Activated CD4-positive, CD25-positive, alpha-beta regulatory T cell treated with anti-CD3 and anti-CD28 coated beads, Interleukin-2, amount 50 U/mL, for 24 hours (primary cell): Measurements from ENCODE around the gene TCERG1.

ENCODE experiments used
- ATAC-seq, 2 donors: fragments of 150-1000 bp; cut with Tn5 transposase; one replicate each; pipeline ENCODE4 v1.10.0; 2021; ENCODE audit warnings: mild to moderate bottlenecking in 1 of 2, moderate library complexity in 1 of 2

TCERG1 gene

GRCh38 chr5:146446861-146447733 is at the start of gene TCERG1:
Gene TCERG1 (plus strand): TSS chr5:146447333. CDS start chr5:146447350, 17 bp downstream.
- ATAC-seq = peak; percentile 91 to 94

GRCh38 chr5:146398826-146399225 is 48.3 kb upstream of the TCERG1 start:
- no peak for ATAC-seq

- ATAC-seq = no peak
Measured at GRCh38 chr5:146399481-146399880, 47.7 kb upstream of the TCERG1 start.

GRCh38 chr5:146400201-146400600 is 46.9 kb upstream of the TCERG1 start:
- no peak for ATAC-seq

- ATAC-seq = no peak
Measured at GRCh38 chr5:146401021-146401420, 46.1 kb upstream of the TCERG1 start.

- ATAC-seq = no peak
Measured at GRCh38 chr5:146402949-146403348, 44.2 kb upstream of the TCERG1 start.

- no peak for ATAC-seq
Measured at GRCh38 chr5:146409054-146409671, 38.0 kb upstream of the TCERG1 start.

- ATAC-seq = no peak
Measured at GRCh38 chr5:146410272-146410671, 36.9 kb upstream of the TCERG1 start.

GRCh38 chr5:146419696-146420095 is 27.4 kb upstream of the TCERG1 start:
- no peak for ATAC-seq

GRCh38 chr5:146425023-146425422 is 22.1 kb upstream of the TCERG1 start:
- ATAC-seq = no peak

GRCh38 chr5:146426305-146426704 is 20.8 kb upstream of the TCERG1 start:
- no peak for ATAC-seq

- peak in 1 of 2 donors; percentile 27 for ATAC-seq
Measured at GRCh38 chr5:146426853-146427618, 20.1 kb upstream of the TCERG1 start.

GRCh38 chr5:146427619-146427997 is 19.5 kb upstream of the TCERG1 start:
- no peak for ATAC-seq

GRCh38 chr5:146428658-146429057 is 18.5 kb upstream of the TCERG1 start:
- no peak for ATAC-seq

GRCh38 chr5:146440353-146440752 is 6.8 kb upstream of the TCERG1 start:
- no peak for ATAC-seq

GRCh38 chr5:146440870-146441495 is 6.2 kb upstream of the TCERG1 start:
- ATAC-seq = no peak

- no peak for ATAC-seq
Measured at GRCh38 chr5:146441896-146442295, 5.2 kb upstream of the TCERG1 start.

GRCh38 chr5:146447734-146448380 is 724 bp downstream of the TCERG1 start:
- ATAC-seq = peak; percentile 11

GRCh38 chr5:146448783-146449519 is 1.8 kb downstream of the TCERG1 start:
- no peak for ATAC-seq

GRCh38 chr5:146450002-146450401 is 2.9 kb downstream of the TCERG1 start:
- ATAC-seq = no peak

- ATAC-seq = no peak
Measured at GRCh38 chr5:146451411-146451810, 4.3 kb downstream of the TCERG1 start.

GRCh38 chr5:146457431-146457830 is 10.3 kb downstream of the TCERG1 start:
- no peak for ATAC-seq
